Measurements from ENCODE around the gene KIAA2012.

The KIAA2012 gene

DNA sequence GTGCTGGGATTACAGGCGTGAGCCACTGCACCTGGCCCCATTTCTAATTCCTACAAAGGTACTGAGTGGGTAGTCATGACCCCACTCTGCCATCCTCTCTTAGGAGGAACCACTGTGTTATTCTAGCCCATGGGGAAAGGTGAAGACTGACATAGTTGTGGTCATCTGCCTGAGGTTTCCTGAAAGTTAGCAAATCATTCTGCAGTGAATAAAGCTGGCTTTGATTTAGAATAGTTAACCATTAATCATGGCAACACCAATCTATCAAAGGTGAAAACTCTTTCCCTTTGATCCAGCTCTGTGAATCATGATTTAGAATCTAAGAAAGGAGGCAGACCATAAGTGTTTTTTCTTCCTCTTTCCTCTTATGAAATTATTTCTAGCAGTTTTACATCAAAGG, 114.5 kb downstream of the KIAA2012 start:
- no peak overlapping the region for H3K4me2 ChIP-seq (ENCODE audit: low read length)
- H3K27me3 ChIP-seq (ENCODE audit: low read depth, low read length) = 0 out of 2 replicates have a peak, but pooled peaks cover 4% of the 10 kb centered on the region
- no peak for TF ChIP-seq EZH2phosphoT487 (IDR thresholded peaks at IDR 0.05; ENCODE audit: low read depth)
- TF ChIP-seq, protein P1, sequence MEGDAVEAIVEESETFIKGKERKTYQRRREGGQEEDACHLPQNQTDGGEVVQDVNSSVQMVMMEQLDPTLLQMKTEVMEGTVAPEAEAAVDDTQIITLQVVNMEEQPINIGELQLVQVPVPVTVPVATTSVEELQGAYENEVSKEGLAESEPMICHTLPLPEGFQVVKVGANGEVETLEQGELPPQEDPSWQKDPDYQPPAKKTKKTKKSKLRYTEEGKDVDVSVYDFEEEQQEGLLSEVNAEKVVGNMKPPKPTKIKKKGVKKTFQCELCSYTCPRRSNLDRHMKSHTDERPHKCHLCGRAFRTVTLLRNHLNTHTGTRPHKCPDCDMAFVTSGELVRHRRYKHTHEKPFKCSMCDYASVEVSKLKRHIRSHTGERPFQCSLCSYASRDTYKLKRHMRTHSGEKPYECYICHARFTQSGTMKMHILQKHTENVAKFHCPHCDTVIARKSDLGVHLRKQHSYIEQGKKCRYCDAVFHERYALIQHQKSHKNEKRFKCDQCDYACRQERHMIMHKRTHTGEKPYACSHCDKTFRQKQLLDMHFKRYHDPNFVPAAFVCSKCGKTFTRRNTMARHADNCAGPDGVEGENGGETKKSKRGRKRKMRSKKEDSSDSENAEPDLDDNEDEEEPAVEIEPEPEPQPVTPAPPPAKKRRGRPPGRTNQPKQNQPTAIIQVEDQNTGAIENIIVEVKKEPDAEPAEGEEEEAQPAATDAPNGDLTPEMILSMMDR (IDR thresholded peaks at IDR 0.05; ENCODE audit: low read depth, low read length) = no peak
- no peaks in the 10 kb centered on the region for H4K20me1 ChIP-seq (ENCODE audit: insufficient read depth, low read length)
- H3K4me3 ChIP-seq (ENCODE audit: low read length) = no peak overlapping the region
- no peak overlapping the region for H3K27ac ChIP-seq (ENCODE audit: low read length)
- H3K9ac ChIP-seq (ENCODE audit: low read length) = no peak overlapping the region
- no peaks in the 10 kb centered on the region for H3K36me3 ChIP-seq (replicated peaks; ENCODE audit: low read depth, low read length)
- H2AFZ ChIP-seq (ENCODE audit: low read depth, low read length) = no peak overlapping the region
- H3K9me3 ChIP-seq (ENCODE audit: insufficient read depth, low read length) = peaks cover 5% of the 10 kb centered on the region
- peaks cover 4% of the 10 kb centered on the region; the same call in 1 of the 2 replicates for H3K4me1 ChIP-seq (ENCODE audit: low read length)
- H3K79me2 ChIP-seq (ENCODE audit: low read length) = no peaks in the 10 kb centered on the region

DNA sequence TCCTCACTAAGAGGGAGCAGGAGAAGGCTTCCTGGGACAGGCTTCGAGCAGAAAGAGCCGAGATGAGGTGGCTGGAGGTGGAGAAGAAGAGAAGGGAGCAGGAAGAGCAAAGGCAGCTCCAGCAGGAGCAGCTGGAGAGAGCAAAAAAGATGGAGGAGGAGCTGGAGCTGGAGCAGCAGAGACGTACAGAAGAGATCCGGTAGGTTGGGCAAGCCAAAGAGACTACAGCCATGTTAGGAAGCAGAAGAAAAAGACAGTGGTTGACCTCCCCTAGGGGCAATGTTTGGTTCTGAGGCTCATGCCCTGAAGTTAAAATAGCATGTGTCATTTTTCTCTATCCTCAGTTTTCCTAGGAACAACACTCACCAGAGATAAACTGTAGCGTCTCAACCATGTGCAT, 120.2 kb downstream of the KIAA2012 start:
- H3K36me3 ChIP-seq (replicated peaks; ENCODE audit: low read depth, low read length) = no peaks in the 10 kb centered on the region
- H4K20me1 ChIP-seq (ENCODE audit: insufficient read depth, low read length) = no peaks in the 10 kb centered on the region
- H3K79me2 ChIP-seq (ENCODE audit: low read length) = no peaks in the 10 kb centered on the region
- no peak overlapping the region for H2AFZ ChIP-seq (ENCODE audit: low read depth, low read length)
- no peak overlapping the region for H3K4me2 ChIP-seq (ENCODE audit: low read length)
- H3K9me3 ChIP-seq (ENCODE audit: insufficient read depth, low read length) = no peaks in the 10 kb centered on the region
- no peak overlapping the region for H3K9ac ChIP-seq (ENCODE audit: low read length)
- TF ChIP-seq, protein P1 (IDR thresholded peaks at IDR 0.05; ENCODE audit: low read depth, low read length) = no peak
- TF ChIP-seq EZH2phosphoT487 (IDR thresholded peaks at IDR 0.05; ENCODE audit: low read depth) = no peak
- H3K27me3 ChIP-seq (ENCODE audit: low read depth, low read length) = no peaks in the 10 kb centered on the region
- H3K27ac ChIP-seq (ENCODE audit: low read length) = no peak overlapping the region
- no peaks in the 10 kb centered on the region for H3K4me1 ChIP-seq (ENCODE audit: low read length)
- no peak overlapping the region for H3K4me3 ChIP-seq (ENCODE audit: low read length)

- no peaks in the 10 kb centered on the region for H3K4me1 ChIP-seq (ENCODE audit: low read length)
These were observed 120.9 kb downstream of the KIAA2012 start for GRCh38 chr2:202193881-202194353.

GRCh38 chr2:202194418-202194817, 121.4 kb downstream of the KIAA2012 start:
- H3K27ac ChIP-seq (ENCODE audit: low read length) = no peak overlapping the region
- H3K4me2 ChIP-seq (ENCODE audit: low read length) = no peak overlapping the region
- no peaks in the 10 kb centered on the region for H3K79me2 ChIP-seq (ENCODE audit: low read length)
- no peaks in the 10 kb centered on the region for H3K9me3 ChIP-seq (ENCODE audit: insufficient read depth, low read length)
- no peak overlapping the region for H3K9ac ChIP-seq (ENCODE audit: low read length)
- H3K27me3 ChIP-seq (ENCODE audit: low read depth, low read length) = no peaks in the 10 kb centered on the region
- H3K4me1 ChIP-seq (ENCODE audit: low read length) = no peaks in the 10 kb centered on the region
- TF ChIP-seq, protein P1 (IDR thresholded peaks at IDR 0.05; ENCODE audit: low read depth, low read length) = no peak
- TF ChIP-seq EZH2phosphoT487 (IDR thresholded peaks at IDR 0.05; ENCODE audit: low read depth) = no peak
- no peak overlapping the region for H2AFZ ChIP-seq (ENCODE audit: low read depth, low read length)
- no peaks in the 10 kb centered on the region for H4K20me1 ChIP-seq (ENCODE audit: insufficient read depth, low read length)
- no peaks in the 10 kb centered on the region for H3K36me3 ChIP-seq (replicated peaks; ENCODE audit: low read depth, low read length)
- no peak overlapping the region for H3K4me3 ChIP-seq (ENCODE audit: low read length)

More at GRCh38 chr2:202193881-202194353, 120.9 kb downstream of the KIAA2012 start:
- Histone ChIP-seq H3K79me2 (ENCODE audit: low read length) (no peaks in the 10 kb centered on the region), H3K27ac (ENCODE audit: low read length) (no peak overlapping the region), H3K36me3 (replicated peaks; ENCODE audit: low read depth, low read length) (no peaks in the 10 kb centered on the region), H3K9me3 (ENCODE audit: insufficient read depth, low read length) (no peaks in the 10 kb centered on the region), H4K20me1 (ENCODE audit: insufficient read depth, low read length) (no peaks in the 10 kb centered on the region), H3K9ac (ENCODE audit: low read length) (no peak overlapping the region), H3K4me3 (ENCODE audit: low read length) (no peak overlapping the region), H3K27me3 (ENCODE audit: low read depth, low read length) (no peaks in the 10 kb centered on the region), H3K4me2 (ENCODE audit: low read length) (no peak overlapping the region), H2AFZ (ENCODE audit: low read depth, low read length) (no peak overlapping the region)
- TF ChIP-seq EZH2phosphoT487 (IDR thresholded peaks at IDR 0.05; ENCODE audit: low read depth) = no peak
- TF ChIP-seq, protein P1 (IDR thresholded peaks at IDR 0.05; ENCODE audit: low read depth, low read length) = no peak

Measured in OCI-LY3 (cell line).